HEK293 (cell line): ENCODE measurements around the gene ATAD1.

Source experiments
- CTCF ChIA-PET: fragments of 350-600 bp; formaldehyde crosslinking; extraction: SDS; loops from one replicate; lab custom pipeline; 2021; ENCODE audit warnings: antibody characterized with exemption; lab: Yijun Ruan, JAX
- POLR2A ChIA-PET: fragments of 300-600 bp; formaldehyde crosslinking; extraction: SDS; loops from one replicate; lab custom pipeline; 2020; ENCODE audit warnings: antibody characterized with exemption, inconsistent platforms; lab: Yijun Ruan, JAX
- H3K27ac ChIP-seq: fragments of 200-500 bp; sonication (Bioruptor generic); 2 replicates; pipeline ENCODE4 v1.5.1; 2014; ENCODE audit warnings: low read depth, low read length, control low read depth, inconsistent platforms; ENCODE audit errors: extremely low read depth
- H3K36me3 ChIP-seq, 2 experiments: fragments of 200-500 bp in 1 of 2; sonication (Bioruptor generic) in 1 of 2; 1 replicate in 1 of 2; 2 replicates in 1 of 2; pipeline ENCODE4 v1.5.1; 2014 to 2017; ENCODE audit warnings: inconsistent platforms in 2 of 2, low read length in 2 of 2; ENCODE audit not compliant: control insufficient read depth in 2 of 2, insufficient read depth in 1 of 2
- H3K4me1 ChIP-seq: fragments of 200-500 bp; sonication (Bioruptor generic); 2 replicates; pipeline ENCODE4 v1.5.1; 2014; ENCODE audit warnings: mild to moderate bottlenecking, low read length, inconsistent platforms; ENCODE audit not compliant: control insufficient read depth, insufficient read depth
- H3K4me3 ChIP-seq: 2 replicates; pipeline ENCODE4 v1.5.1; 2011; ENCODE audit warnings: low read depth, mild to moderate bottlenecking, control low read depth, low read length, moderate library complexity
- H3K9me3 ChIP-seq: fragments of 200-500 bp; sonication (Bioruptor generic); 2 replicates; pipeline ENCODE4 v1.5.1; 2014; ENCODE audit warnings: low read depth, low read length, inconsistent platforms; ENCODE audit not compliant: control insufficient read depth, insufficient read depth
- GLIS1 ChIP-seq: fragments of 450-650 bp; formaldehyde crosslinking; IDR thresholded peaks from 2 replicates; pipeline ENCODE4 v1.5.1; 2016; ENCODE audit warnings: missing biosample characterization, missing genetic modification characterization
- KLF10 ChIP-seq: fragments of 450-650 bp; IDR thresholded peaks from 2 replicates; pipeline ENCODE4 v1.5.1; 2018; ENCODE audit warnings: missing biosample characterization, mild to moderate bottlenecking, missing genetic modification characterization
- KLF16 ChIP-seq: fragments of 450-650 bp; formaldehyde crosslinking; IDR thresholded peaks from 2 replicates; pipeline ENCODE4 v1.5.1; 2017; ENCODE audit warnings: missing biosample characterization, missing genetic modification characterization
- SCRT2 ChIP-seq: fragments of 450-650 bp; formaldehyde crosslinking; IDR thresholded peaks from 2 replicates; pipeline ENCODE4 v1.5.1; 2016; ENCODE audit warnings: missing biosample characterization, missing genetic modification characterization
- TCF7L2 ChIP-seq: IDR thresholded peaks from 2 replicates; pipeline ENCODE4 v1.6.1; 2011; ENCODE audit warnings: low read depth, mild to moderate bottlenecking, inconsistent platforms, low read length, moderate library complexity, borderline replicate concordance
- TRIM28 ChIP-seq: IDR thresholded peaks from 2 replicates; pipeline ENCODE4 v1.6.1; 2011; ENCODE audit warnings: low read length, control low read depth, borderline replicate concordance
- ZBTB48 ChIP-seq: fragments of 450-650 bp; formaldehyde crosslinking; IDR thresholded peaks from 2 replicates; pipeline ENCODE4 v1.5.1; 2016; ENCODE audit warnings: missing biosample characterization, missing genetic modification characterization
- ZFP3 ChIP-seq: fragments of 450-650 bp; formaldehyde crosslinking; IDR thresholded peaks from 2 replicates; pipeline ENCODE4 v1.5.1; 2016; ENCODE audit warnings: low read depth, missing biosample characterization, missing genetic modification characterization
- ZFP69B ChIP-seq: fragments of 450-650 bp; formaldehyde crosslinking; IDR thresholded peaks from 2 replicates; pipeline ENCODE4 v1.5.1; 2016; ENCODE audit warnings: missing biosample characterization, missing genetic modification characterization
- ZNF341 ChIP-seq: fragments of 450-650 bp; formaldehyde crosslinking; IDR thresholded peaks from 2 replicates; pipeline ENCODE4; 2016; ENCODE audit warnings: low read depth, missing biosample characterization, missing genetic modification characterization
- ZNF354C ChIP-seq: fragments of 450-650 bp; formaldehyde crosslinking; IDR thresholded peaks from 2 replicates; pipeline ENCODE4 v1.5.1; 2016; ENCODE audit warnings: missing biosample characterization, missing genetic modification characterization, low read depth, borderline replicate concordance
- ZNF423 ChIP-seq: fragments of 450-650 bp; formaldehyde crosslinking; IDR thresholded peaks from 2 replicates; pipeline ENCODE4 v1.5.1; 2016; ENCODE audit warnings: missing biosample characterization, missing genetic modification characterization
- ZNF600 ChIP-seq: fragments of 450-650 bp; formaldehyde crosslinking; IDR thresholded peaks from 2 replicates; pipeline ENCODE4 v1.5.1; 2016; ENCODE audit warnings: missing biosample characterization, missing genetic modification characterization
- ZNF768 ChIP-seq: fragments of 450-650 bp; formaldehyde crosslinking; IDR thresholded peaks from 2 replicates; pipeline ENCODE4 v1.5.1; 2018; ENCODE audit warnings: missing biosample characterization, mild to moderate bottlenecking, missing genetic modification characterization
- ZSCAN16 ChIP-seq: fragments of 450-650 bp; formaldehyde crosslinking; IDR thresholded peaks from 2 replicates; pipeline ENCODE4 v1.5.1; 2016; ENCODE audit warnings: missing biosample characterization, missing genetic modification characterization
- TF ChIP-seq, protein P1 (sequence below): fragments of 450-650 bp; formaldehyde crosslinking; IDR thresholded peaks from 2 replicates; pipeline ENCODE4 v1.5.1; 2016; ENCODE audit warnings: missing biosample characterization, missing genetic modification characterization
- TF ChIP-seq, protein P2 (sequence below): fragments of 450-650 bp; formaldehyde crosslinking; IDR thresholded peaks from 2 replicates; pipeline ENCODE4 v1.5.1; 2016; ENCODE audit warnings: missing biosample characterization, missing genetic modification characterization, borderline replicate concordance
- TF ChIP-seq, protein P3 (sequence below): fragments of 450-650 bp; formaldehyde crosslinking; IDR thresholded peaks from 2 replicates; pipeline ENCODE4 v1.5.1; 2017; ENCODE audit warnings: missing biosample characterization, missing genetic modification characterization
- TF ChIP-seq, protein P4 (sequence below): fragments of 450-650 bp; formaldehyde crosslinking; IDR thresholded peaks from 2 replicates; pipeline ENCODE4 v1.5.1; 2016; ENCODE audit warnings: missing biosample characterization, missing genetic modification characterization
- TF ChIP-seq, protein P5 (sequence below): fragments of 450-650 bp; formaldehyde crosslinking; IDR thresholded peaks from 2 replicates; pipeline ENCODE4; 2016; ENCODE audit warnings: missing biosample characterization, missing genetic modification characterization

The ATAD1 gene

DNA sequence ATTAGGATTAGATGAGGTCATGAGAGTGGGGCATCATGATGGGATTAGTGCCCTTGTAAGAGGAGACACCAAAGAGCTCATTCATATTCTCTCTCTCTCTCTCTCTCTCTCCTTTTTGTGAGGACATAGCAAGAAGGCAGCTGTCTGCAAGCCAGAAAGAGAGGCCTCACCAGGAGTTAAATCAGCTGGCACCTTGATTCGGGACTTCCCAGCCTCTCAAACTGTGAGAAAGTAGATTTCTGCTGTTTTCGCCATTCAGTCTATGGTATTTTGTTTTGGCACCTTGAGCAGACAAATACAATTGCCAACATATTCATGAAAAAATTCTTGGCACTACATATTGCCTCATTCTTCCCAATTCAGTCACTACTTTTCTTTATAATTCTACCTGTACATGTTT is 20.6 kb upstream of the ATAD1 start (continued):
- TF ChIP-seq, protein P1, sequence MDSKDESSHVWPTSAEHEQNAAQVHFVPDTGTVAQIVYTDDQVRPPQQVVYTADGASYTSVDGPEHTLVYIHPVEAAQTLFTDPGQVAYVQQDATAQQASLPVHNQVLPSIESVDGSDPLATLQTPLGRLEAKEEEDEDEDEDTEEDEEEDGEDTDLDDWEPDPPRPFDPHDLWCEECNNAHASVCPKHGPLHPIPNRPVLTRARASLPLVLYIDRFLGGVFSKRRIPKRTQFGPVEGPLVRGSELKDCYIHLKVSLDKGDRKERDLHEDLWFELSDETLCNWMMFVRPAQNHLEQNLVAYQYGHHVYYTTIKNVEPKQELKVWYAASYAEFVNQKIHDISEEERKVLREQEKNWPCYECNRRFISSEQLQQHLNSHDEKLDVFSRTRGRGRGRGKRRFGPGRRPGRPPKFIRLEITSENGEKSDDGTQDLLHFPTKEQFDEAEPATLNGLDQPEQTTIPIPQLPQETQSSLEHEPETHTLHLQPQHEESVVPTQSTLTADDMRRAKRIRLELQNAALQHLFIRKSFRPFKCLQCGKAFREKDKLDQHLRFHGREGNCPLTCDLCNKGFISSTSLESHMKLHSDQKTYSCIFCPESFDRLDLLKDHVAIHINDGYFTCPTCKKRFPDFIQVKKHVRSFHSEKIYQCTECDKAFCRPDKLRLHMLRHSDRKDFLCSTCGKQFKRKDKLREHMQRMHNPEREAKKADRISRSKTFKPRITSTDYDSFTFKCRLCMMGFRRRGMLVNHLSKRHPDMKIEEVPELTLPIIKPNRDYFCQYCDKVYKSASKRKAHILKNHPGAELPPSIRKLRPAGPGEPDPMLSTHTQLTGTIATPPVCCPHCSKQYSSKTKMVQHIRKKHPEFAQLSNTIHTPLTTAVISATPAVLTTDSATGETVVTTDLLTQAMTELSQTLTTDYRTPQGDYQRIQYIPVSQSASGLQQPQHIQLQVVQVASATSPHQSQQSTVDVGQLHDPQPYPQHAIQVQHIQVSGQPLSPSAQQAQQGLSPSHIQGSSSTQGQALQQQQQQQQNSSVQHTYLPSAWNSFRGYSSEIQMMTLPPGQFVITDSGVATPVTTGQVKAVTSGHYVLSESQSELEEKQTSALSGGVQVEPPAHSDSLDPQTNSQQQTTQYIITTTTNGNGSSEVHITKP (tag by site-specific recombination) = no peak
- TF ChIP-seq, protein P2, sequence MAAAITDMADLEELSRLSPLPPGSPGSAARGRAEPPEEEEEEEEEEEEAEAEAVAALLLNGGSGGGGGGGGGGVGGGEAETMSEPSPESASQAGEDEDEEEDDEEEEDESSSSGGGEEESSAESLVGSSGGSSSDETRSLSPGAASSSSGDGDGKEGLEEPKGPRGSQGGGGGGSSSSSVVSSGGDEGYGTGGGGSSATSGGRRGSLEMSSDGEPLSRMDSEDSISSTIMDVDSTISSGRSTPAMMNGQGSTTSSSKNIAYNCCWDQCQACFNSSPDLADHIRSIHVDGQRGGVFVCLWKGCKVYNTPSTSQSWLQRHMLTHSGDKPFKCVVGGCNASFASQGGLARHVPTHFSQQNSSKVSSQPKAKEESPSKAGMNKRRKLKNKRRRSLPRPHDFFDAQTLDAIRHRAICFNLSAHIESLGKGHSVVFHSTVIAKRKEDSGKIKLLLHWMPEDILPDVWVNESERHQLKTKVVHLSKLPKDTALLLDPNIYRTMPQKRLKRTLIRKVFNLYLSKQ (tag by site-specific recombination) = no peak
- no peak for TF ChIP-seq KLF10
- TF ChIP-seq ZFP69B (tag by site-specific recombination) = no peak
- no peak for TF ChIP-seq ZNF768 (tag by site-specific recombination)
- TF ChIP-seq, all 188 proteins: peak for 4

DNA sequence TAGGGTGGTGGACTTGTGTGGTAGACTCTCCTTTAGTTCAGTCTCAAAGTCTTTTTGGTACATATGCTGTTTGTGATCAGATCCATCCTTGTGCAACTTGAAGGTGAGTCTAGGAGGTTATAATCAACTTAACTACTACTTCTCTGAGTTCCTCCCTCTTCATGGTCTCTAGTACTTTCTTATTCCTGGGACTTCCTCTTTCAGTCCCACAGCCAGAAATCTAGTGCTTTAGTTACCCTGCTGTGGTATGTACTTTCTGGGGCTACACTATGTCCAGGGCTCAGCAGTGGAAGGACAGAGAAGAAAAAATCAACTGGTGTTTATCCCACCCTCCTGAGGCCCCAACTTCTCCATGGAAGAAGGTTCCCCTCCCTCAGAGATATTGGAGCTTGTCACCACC is 19.4 kb upstream of the ATAD1 start:
- Histone ChIP-seq H3K27ac (no peak overlapping the region), H3K36me3 (no peaks in the 10 kb centered on the region), H3K4me3 (no peak overlapping the region), H3K9me3 (no peaks in the 10 kb centered on the region), H3K4me1 (no peaks in the 10 kb centered on the region)
- ChIA-PET POLR2A (no interaction called here), CTCF (interaction anchor here (1.5 kb wide), 1 partner anchor 13 kb away, joined by 5 read pairs; no protein-coding TSS in a partner anchor)
- TF ChIP-seq TRIM28 (no peak), TCF7L2 (no peak), GLIS1 (tag by site-specific recombination) (no peak), ZSCAN16 (tag by site-specific recombination) (no peak), SCRT2 (tag by site-specific recombination) (no peak), ZBTB48 (tag by site-specific recombination) (no peak), ZNF423 (tag by site-specific recombination) (no peak), KLF16 (no peak), ZNF354C (tag by site-specific recombination) (no peak), ZNF341 (no peak), ZNF600 (tag by site-specific recombination) (no peak), ZFP3 (tag by site-specific recombination) (no peak)
- TF ChIP-seq, protein P3, sequence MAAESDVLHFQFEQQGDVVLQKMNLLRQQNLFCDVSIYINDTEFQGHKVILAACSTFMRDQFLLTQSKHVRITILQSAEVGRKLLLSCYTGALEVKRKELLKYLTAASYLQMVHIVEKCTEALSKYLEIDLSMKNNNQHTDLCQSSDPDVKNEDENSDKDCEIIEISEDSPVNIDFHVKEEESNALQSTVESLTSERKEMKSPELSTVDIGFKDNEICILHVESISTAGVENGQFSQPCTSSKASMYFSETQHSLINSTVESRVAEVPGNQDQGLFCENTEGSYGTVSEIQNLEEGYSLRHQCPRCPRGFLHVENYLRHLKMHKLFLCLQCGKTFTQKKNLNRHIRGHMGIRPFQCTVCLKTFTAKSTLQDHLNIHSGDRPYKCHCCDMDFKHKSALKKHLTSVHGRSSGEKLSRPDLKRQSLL (tag by site-specific recombination) = no peak
- TF ChIP-seq, protein P4, sequence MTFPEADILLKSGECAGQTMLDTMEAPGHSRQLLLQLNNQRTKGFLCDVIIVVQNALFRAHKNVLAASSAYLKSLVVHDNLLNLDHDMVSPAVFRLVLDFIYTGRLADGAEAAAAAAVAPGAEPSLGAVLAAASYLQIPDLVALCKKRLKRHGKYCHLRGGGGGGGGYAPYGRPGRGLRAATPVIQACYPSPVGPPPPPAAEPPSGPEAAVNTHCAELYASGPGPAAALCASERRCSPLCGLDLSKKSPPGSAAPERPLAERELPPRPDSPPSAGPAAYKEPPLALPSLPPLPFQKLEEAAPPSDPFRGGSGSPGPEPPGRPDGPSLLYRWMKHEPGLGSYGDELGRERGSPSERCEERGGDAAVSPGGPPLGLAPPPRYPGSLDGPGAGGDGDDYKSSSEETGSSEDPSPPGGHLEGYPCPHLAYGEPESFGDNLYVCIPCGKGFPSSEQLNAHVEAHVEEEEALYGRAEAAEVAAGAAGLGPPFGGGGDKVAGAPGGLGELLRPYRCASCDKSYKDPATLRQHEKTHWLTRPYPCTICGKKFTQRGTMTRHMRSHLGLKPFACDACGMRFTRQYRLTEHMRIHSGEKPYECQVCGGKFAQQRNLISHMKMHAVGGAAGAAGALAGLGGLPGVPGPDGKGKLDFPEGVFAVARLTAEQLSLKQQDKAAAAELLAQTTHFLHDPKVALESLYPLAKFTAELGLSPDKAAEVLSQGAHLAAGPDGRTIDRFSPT = no peak
- TF ChIP-seq, protein P5, sequence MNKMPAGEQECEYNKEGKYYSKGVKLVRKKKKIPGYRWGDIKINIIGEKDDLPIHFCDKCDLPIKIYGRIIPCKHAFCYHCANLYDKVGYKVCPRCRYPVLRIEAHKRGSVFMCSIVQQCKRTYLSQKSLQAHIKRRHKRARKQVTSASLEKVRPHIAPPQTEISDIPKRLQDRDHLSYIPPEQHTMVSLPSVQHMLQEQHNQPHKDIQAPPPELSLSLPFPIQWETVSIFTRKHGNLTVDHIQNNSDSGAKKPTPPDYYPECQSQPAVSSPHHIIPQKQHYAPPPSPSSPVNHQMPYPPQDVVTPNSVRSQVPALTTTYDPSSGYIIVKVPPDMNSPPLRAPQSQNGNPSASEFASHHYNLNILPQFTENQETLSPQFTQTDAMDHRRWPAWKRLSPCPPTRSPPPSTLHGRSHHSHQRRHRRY (tag by site-specific recombination) = no peak
